Pulmonary artery endothelial cell (primary cell): ENCODE data around the gene NRCAM. TPM values are rescaled to one million over a fixed set of nuclear protein-coding genes. Genes with fewer than 3 reads are reported as not detected.

Source experiments
- DNase-seq: peaks from one replicate; pipeline ENCODE4 v3.0.0-alpha.2; 2011; ENCODE audit warnings: low read depth, low spot score
- total RNA-seq: library from RNA; depleted of rRNA; stranded (reverse); fragments of >200 nt; gene quantifications from 2 replicates; pipeline ENCODE4 v1.2.3, GENCODE V29; 2014

Gene NRCAM
- total RNA-seq, 1 donor from 2014 or later = 87.2 TPM

- DNase-seq = peak; percentile 75
Measured at GRCh38 chr7:108311446-108312168, 144.6 kb downstream of the NRCAM start.

DNA sequence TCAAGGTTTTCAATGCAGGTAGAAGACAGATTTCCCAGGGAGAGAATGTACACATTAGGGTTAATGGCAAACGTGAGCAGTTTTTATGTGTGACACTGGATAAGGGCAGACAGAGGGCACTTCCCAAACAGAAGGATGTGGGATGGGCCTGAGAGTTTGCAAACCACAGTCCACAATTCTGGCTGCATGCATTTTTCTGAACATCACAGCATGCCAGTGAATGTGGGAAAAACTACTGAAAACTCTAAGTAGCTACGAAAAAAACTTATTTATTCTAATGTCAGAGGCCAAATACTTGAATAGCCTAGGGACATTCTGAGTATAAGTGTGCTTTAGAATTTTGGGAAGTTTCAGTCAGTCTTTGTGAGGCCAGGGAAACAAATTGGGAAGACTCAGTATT lies 145.9 kb downstream of the NRCAM start:
- DNase-seq = no peak

DNA sequence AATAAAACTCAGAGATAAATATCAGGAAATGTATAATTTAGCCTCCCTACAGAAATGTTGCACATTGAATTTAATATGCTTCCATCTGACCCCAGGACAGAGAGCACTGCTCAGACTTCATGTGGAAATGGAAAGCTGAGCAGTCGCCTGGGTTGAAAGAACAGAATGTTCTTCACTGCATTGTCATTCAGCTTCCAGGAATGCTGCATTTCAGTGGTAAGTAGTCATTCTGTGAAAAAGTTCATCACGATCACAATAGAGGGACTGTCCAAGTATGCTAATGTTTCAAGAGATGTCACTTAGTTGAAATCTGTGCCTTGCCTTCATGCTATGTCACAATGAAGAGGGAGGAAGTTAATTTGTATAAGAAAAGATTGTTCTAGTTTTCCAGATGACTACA lies 147.3 kb downstream of the NRCAM start:
- no peak for DNase-seq

- no peak for DNase-seq
Measured at GRCh38 chr7:108308276-108308675, 148.0 kb downstream of the NRCAM start.

- DNase-seq = no peak
Measured at GRCh38 chr7:108307595-108307994, 148.6 kb downstream of the NRCAM start.

GRCh38 chr7:108307194-108307593 lies 149.0 kb downstream of the NRCAM start:
- no peak for DNase-seq

- DNase-seq = no peak
Measured at GRCh38 chr7:108303332-108303731, 152.9 kb downstream of the NRCAM start.

DNA sequence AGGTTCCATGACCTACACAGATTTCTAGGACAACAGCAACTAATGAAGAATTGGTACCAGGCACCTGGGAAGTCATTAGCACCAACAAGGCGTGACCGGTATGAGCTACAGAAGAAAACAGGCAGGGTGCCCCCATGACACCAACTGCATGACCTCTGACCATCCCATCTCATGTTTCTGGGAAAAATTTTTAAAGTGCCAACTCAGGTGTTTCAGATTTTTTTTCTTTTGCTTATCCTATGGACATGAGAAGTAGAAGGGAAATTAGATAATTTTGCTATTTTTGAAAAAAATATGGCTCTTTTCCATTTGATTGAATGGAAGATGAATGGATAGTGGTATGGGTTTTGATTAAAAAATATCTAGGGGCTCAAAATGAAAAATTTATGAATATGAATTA lies 154.8 kb downstream of the NRCAM start:
- no peak for DNase-seq

GRCh38 chr7:108299251-108299973 lies 156.8 kb downstream of the NRCAM start:
- no peak for DNase-seq

DNA sequence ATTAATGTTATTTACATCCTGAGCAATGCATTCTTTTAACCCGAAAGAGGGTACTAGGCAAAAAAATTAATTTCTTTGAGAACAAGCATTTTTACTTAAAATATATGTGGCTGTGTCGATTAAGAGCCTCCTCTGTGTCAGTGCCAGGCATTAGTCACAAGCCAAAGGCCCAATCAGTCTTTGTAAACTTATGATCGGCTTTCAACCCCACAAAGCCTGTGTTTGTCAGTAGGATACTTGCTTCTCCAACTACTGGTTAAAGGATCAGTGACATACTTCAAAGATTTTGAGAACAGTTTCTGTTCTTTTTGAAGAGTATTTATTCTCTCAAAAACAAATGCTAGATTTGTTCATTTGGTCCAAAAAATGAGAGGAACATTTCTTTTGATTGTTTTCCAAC lies 159.3 kb downstream of the NRCAM start:
- DNase-seq = no peak

GRCh38 chr7:108294595-108294994 lies 161.6 kb downstream of the NRCAM start:
- no peak for DNase-seq

GRCh38 chr7:108293149-108293612 lies 163.1 kb downstream of the NRCAM start:
- peak; percentile 81 for DNase-seq

DNA sequence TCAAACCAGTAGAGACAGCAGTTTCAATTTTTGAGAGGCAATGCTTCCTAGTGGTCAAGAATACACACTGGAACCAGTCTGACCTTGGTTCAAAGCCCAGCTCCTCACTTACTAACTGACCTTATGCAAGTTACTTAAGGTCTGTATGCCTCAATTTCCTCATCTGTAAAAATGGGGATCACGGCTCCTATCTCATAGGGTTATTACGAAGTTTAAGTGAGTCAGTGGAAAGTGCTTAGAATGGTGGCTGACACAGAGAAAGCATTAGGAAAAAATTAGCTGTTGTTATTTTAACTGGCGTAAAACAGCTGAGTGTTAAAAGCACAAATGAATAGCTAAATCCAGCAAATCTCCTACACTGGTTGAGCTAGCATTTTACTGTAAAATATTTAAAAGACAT lies 163.7 kb downstream of the NRCAM start:
- DNase-seq = no peak

DNA sequence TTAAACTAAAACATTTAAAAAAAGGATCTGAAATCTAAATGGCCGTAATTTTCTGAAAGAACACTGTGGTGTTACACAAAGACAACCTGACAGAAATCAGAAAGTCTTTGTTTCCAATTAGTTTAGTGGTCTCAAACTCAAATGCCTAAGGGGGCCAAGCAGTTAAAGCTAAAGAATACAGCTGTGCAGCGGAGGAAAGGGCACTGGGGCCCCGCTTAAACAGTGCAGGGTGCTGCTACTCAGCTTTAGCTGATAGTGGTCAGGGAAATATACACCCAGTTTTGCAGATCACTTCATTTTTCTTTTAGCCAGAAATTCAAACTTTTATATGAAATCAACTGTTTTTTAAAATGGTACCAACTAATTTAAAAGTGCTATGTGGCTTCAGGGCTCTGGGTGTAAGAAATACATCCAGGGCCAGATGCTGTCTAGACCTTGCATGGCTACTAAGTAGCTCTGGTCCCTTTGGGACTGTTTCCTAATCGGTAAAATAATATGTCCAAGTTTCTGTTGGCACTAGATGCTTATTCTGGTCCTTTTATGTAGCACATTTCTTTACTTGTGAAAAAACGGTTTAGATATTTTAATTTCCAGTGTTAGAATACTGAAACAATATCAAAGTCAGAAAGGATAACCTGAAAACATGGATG lies 164.3 kb downstream of the NRCAM start:
- no peak for DNase-seq

DNA sequence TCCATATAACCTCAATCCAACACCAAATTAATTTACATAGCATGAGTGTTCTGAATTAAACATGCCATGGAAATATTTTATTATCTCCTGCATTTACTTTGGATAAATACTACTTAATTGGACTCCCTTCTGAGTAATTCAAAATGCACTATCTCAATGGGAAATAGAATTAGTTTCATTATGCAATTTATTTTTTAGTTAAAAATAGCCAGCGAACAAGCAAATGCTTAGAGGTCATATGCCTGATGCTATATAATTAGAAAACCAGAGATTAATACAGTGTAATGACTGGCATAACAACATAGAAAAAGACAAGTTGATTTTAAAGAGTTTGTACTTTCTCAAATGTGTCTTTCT lies 165.1 kb downstream of the NRCAM start:
- DNase-seq = no peak

DNA sequence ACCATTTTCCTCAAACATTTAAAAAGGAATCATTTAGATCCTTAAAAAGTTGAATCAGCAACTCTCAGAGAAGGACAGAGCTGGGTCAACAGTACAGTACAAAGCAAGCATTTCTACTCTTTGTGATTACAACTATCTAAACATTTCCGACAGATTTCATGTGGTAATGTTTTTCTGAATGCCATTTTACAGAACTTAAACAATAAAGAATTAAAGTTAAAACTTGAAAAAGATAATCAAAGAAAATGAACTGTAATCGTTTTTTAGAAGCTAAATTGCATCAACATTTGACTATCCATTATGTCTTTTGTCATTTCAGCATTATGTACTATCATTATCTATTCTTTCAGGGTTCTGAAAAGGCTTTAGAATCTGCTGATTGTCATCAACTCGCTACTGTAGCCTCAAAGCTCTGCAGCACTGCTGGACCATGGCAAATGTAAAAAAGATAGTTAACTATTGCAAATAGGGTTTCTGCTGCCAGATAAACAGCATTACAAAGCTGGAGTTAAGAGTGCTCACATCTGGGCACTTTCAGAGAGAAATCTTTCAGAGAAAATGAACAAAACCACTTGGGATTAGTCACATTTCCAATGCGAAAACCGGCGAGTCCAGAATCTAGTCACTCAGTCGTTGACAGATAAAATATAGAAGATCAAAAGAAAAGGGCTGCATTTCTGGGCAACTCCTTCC lies 165.6 kb downstream of the NRCAM start:
- DNase-seq = no peak

- no peak for DNase-seq
Measured at GRCh38 chr7:108289852-108290251, 166.4 kb downstream of the NRCAM start.

- DNase-seq = no peak
Measured at GRCh38 chr7:108287857-108288256, 168.4 kb downstream of the NRCAM start.

DNA sequence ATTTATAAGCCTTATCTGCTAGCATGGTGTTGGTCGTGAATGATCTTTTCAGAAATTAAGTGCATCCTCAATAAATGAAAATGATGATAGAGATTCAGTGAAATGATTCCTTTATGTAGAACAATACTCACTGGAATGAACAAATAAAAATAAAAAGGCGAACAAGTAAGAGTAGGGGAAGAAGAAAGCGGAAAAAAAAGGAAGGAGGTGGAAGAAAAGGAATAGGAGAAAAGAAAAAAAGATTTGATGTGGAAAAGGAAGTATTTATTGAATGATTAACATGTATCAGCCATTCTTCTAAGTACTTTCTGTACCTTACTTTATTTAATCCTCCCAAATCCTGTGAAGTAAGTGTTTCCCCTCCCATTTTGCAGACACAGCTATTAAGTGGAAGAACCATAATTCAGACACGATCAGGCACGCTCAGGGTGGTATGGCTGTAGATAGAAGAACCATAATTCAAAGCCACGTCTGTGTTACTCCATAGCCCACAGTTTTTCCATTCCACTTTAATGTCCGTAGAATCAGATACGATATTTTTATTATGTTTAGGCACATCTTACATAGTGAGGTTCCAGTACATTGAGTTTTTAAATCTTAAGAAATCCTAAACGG lies 169.8 kb downstream of the NRCAM start:
- no peak for DNase-seq

GRCh38 chr7:108285778-108286177 lies 170.5 kb downstream of the NRCAM start:
- no peak for DNase-seq

- DNase-seq = no peak
Measured at GRCh38 chr7:108285003-108285368, 171.2 kb downstream of the NRCAM start.
